ENCODE data around the gene CCND3.
A peak's percentile ranks its signal among the peaks of the same experiment; 100 is the strongest.

CCND3 gene

DNA sequence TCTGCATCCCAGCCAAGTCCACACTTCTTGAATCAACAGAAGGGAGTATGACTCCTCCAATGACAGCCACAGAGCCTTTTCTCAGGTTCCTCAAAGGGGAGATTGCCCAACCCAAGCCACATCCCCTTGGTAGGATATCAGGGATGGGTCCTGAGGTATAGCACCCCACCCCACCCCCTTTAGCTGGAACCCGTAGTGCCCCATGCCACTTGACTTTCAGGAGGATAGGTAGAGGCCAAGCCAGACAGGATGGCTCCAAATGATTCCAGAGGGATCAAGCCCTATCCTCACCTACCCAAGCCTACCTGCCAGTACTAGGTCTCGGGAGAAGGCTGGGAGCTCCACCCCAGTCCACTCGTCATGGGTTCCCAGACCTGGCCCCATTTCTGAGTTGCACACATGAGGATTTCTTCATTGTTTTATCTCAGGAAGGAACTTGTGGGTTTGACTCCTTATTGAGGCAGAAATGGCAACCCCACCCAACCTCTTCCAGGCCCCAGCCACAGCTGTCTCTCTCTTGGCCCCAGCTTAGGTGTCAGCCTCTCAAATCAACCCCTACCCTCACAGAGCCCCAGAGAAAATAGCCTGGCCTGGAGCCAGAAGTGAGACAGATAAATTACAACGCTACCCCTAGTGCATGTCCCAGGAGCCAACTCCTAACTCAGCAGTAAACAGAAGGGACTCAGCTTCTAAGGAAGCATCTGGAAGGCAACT, 3.6 kb downstream of the CCND3 start:
- TF ChIP-seq, protein P1, sequence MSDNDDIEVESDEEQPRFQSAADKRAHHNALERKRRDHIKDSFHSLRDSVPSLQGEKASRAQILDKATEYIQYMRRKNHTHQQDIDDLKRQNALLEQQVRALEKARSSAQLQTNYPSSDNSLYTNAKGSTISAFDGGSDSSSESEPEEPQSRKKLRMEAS (IDR thresholded peaks at IDR 0.05; ENCODE audit: low read depth, low read length), result no peak; the same call in 1 of the 2 replicates
- TF ChIP-seq POLR2A (IDR thresholded peaks at IDR 0.05; ENCODE audit: extremely low read depth, insufficient read length) (no peak), MYC (IDR thresholded peaks at IDR 0.05; ENCODE audit: low read depth, low read length) (no peak)
- TF ChIP-seq, protein P2, sequence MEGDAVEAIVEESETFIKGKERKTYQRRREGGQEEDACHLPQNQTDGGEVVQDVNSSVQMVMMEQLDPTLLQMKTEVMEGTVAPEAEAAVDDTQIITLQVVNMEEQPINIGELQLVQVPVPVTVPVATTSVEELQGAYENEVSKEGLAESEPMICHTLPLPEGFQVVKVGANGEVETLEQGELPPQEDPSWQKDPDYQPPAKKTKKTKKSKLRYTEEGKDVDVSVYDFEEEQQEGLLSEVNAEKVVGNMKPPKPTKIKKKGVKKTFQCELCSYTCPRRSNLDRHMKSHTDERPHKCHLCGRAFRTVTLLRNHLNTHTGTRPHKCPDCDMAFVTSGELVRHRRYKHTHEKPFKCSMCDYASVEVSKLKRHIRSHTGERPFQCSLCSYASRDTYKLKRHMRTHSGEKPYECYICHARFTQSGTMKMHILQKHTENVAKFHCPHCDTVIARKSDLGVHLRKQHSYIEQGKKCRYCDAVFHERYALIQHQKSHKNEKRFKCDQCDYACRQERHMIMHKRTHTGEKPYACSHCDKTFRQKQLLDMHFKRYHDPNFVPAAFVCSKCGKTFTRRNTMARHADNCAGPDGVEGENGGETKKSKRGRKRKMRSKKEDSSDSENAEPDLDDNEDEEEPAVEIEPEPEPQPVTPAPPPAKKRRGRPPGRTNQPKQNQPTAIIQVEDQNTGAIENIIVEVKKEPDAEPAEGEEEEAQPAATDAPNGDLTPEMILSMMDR (IDR thresholded peaks at IDR 0.05; ENCODE audit: low read depth, low read length), result no peak
- peak overlapping the region; percentile 97 for H3K4me3 ChIP-seq (ENCODE audit: low read depth, low read length)
- DNase-seq (ENCODE audit: low read depth), result peak; percentile 98

DNA sequence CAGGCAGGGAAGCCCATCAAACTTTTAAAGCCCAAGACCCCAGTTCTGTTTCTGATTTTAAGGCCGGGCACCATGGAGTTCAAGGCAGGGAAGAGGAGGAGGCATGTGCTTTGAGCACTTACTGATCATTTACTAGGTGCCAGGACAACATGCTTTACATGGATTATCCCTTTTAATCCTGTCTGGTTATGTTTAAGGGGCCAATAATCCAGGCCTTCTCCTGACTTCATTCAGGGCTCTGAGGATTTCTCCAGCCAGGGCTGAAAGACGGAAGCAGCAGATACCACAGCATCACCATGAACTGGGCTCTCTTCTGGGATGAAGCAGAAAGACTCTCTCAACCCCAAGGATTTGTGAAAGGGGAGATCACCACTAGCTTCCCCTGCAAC, 4.1 kb downstream of the CCND3 start:
- DNase-seq (ENCODE audit: low read depth), result no peak
- H3K4me3 ChIP-seq (ENCODE audit: low read depth, low read length), result peak overlapping the region; percentile 97
- TF ChIP-seq POLR2A (IDR thresholded peaks at IDR 0.05; ENCODE audit: extremely low read depth, insufficient read length) (no peak), MYC (IDR thresholded peaks at IDR 0.05; ENCODE audit: low read depth, low read length) (no peak)
- TF ChIP-seq, protein P1 (IDR thresholded peaks at IDR 0.05; ENCODE audit: low read depth, low read length), result no peak
- TF ChIP-seq, protein P2 (IDR thresholded peaks at IDR 0.05; ENCODE audit: low read depth, low read length), result no peak

DNA sequence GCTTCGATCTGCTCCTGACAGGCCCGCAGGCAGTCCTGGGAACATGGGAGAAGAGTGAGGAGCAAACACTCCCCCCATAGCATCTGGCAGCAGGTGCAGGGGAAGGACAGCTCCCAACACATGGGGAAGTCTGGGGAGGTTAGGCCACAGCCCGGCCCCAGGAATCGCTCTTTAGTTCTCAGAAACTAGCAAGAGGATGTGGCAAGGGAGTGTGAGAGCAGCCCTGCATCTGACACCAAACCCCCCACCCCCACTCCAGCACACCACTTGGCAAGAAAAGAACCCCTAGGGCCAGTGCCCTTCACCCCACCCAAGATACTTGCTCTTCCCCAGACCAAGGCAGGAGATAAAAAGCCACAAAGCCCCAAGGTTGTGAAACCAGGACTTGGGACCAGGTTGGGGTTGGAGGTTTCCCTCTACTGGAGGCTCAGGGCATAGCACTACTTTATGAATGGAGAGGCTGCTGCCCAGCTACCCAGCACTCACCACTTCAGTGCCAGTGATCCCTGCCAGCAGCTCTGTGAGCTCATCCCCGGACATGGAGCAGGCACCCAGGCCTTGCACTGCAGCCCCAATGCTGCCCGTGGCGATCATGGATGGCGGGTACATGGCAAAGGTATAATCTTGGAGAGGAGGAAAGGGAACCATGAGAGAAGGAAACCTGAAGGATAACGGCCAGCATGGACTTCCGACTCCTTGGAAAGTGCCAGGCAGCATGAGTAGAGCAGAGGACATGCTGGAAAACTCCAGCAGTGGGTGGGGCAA, 5.4 kb downstream of the CCND3 start:
- DNase-seq (ENCODE audit: low read depth), result peak; percentile 100
- peak overlapping the region; percentile 97 for H3K4me3 ChIP-seq (ENCODE audit: low read depth, low read length)
- TF ChIP-seq MYC (IDR thresholded peaks at IDR 0.05; ENCODE audit: low read depth, low read length) (peak; percentile 76), POLR2A (IDR thresholded peaks at IDR 0.05; ENCODE audit: extremely low read depth, insufficient read length) (no peak)
- TF ChIP-seq, protein P2 (IDR thresholded peaks at IDR 0.05; ENCODE audit: low read depth, low read length), result peak; percentile 88
- TF ChIP-seq, protein P1 (IDR thresholded peaks at IDR 0.05; ENCODE audit: low read depth, low read length), result no peak; the same call in 1 of the 2 replicates

DNA sequence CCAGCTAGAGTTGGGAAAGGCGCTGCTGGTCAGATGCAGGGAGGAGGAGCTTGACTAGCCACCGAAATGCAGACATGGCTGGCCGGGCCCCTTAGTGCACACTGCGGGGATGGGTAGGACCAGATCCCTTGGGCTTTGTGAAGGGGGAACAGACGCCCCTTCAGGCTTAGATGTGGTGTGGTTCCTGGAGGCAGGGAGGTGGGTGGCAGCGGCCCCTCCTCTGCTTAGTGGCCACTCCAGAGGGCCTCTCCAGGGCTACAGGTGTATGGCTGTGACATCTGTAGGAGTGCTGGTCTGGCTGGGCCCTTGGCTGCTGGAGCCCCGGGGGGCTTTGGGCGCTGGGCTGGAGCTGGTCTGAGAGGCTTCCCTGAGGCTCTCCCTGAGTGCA, 5.9 kb downstream of the CCND3 start:
- peak overlapping the region; percentile 17 for H3K4me3 ChIP-seq (ENCODE audit: low read depth, low read length)
- DNase-seq (ENCODE audit: low read depth), result peak; percentile 53
- TF ChIP-seq POLR2A (IDR thresholded peaks at IDR 0.05; ENCODE audit: extremely low read depth, insufficient read length), result no peak
- no peak for TF ChIP-seq MYC (IDR thresholded peaks at IDR 0.05; ENCODE audit: low read depth, low read length)
- TF ChIP-seq, protein P2 (IDR thresholded peaks at IDR 0.05; ENCODE audit: low read depth, low read length), result no peak
- TF ChIP-seq, protein P1 (IDR thresholded peaks at IDR 0.05; ENCODE audit: low read depth, low read length), result no peak

DNA sequence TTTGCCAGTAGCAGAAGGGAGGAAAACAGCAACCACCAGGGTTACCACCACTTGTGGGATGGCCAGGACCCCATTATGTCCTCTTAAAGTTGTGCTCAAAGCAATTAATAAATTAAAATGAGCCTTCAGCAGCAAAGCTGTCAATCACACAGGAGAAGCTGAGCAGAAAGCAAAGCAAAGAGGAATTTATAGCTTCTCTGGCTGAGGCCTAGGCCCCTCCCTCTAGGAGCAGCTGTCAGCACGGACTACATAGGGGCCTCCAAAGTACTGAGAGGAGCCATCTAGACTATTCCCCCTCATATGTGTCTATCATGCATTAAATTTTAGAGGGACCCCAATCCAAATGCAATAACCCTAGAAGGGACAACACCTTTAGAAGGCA, 6.4 kb downstream of the CCND3 start:
- H3K4me3 ChIP-seq (ENCODE audit: low read depth, low read length), result peak overlapping the region; percentile 17
- TF ChIP-seq, protein P2 (IDR thresholded peaks at IDR 0.05; ENCODE audit: low read depth, low read length), result no peak
- TF ChIP-seq POLR2A (IDR thresholded peaks at IDR 0.05; ENCODE audit: extremely low read depth, insufficient read length) (no peak), MYC (IDR thresholded peaks at IDR 0.05; ENCODE audit: low read depth, low read length) (no peak)
- TF ChIP-seq, protein P1 (IDR thresholded peaks at IDR 0.05; ENCODE audit: low read depth, low read length), result no peak
- peak; percentile 43 for DNase-seq (ENCODE audit: low read depth)

Data from NB4 (cell line).